Measurements from ENCODE around the gene ASAP3. TPM values are rescaled to one million over a fixed set of nuclear protein-coding genes. Genes with fewer than 3 reads are reported as not detected.
"Not testable (repeated sequence)": the region's sequence is repeated elsewhere in the genome, so short reads cannot be mapped to it uniquely, and the experiment has no call there.

ASAP3 gene
- total RNA-seq, 1 donor from 2014 or later: 33.5 TPM

DNA sequence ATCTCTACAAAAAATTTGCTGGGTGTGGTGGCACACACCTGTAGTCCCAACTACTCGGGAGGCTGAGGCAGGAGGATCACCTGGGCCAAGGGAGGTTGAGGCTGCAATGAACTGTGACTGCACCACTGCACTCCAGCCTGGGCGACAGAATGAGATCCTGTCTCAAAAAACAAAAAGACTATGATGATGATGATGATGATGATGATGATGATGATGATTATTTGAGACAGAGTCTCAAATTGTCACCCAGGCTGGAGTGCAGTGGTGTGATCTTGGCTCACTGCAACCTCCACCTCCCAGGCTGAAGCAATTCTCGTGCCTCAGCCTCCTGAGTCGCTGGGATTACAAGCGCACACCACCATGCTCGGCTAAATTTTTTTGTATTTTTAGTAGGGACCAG is 8.8 kb upstream of the ASAP3 start:
- H3K27ac ChIP-seq (ENCODE audit: low read depth, low read length); H4K20me1 ChIP-seq (ENCODE audit: insufficient read depth, low read length); H3K36me3 ChIP-seq (ENCODE audit: insufficient read depth, low read length); H3K79me2 ChIP-seq (ENCODE audit: insufficient read depth, low read length); H3K4me2 ChIP-seq (ENCODE audit: low read length); DNase-seq (ENCODE audit: low read depth); H3K4me3 Mint-ChIP-seq (ENCODE audit: unreplicated experiment); H3K9me3 Mint-ChIP-seq (ENCODE audit: unreplicated experiment); H3K4me3 ChIP-seq (ENCODE audit: insufficient read depth, low read depth, low read length); H3K27me3 ChIP-seq (ENCODE audit: insufficient read depth, low read length); H3K4me1 Mint-ChIP-seq (ENCODE audit: low read depth, unreplicated experiment); FAIRE-seq; H3K9me3 ChIP-seq (ENCODE audit: insufficient read depth, low read depth, low read length); H2AFZ ChIP-seq (ENCODE audit: low read depth, low read length); H3K27ac Mint-ChIP-seq (ENCODE audit: unreplicated experiment); H3K36me3 Mint-ChIP-seq (ENCODE audit: low read depth, unreplicated experiment); H3K9ac ChIP-seq (ENCODE audit: low read length); H3K4me1 ChIP-seq (ENCODE audit: insufficient read depth, low read length): not testable (repeated sequence)
- peaks cover 45% of the 10 kb centered on the region for H3K27me3 Mint-ChIP-seq (ENCODE audit: low read depth, unreplicated experiment)

DNA sequence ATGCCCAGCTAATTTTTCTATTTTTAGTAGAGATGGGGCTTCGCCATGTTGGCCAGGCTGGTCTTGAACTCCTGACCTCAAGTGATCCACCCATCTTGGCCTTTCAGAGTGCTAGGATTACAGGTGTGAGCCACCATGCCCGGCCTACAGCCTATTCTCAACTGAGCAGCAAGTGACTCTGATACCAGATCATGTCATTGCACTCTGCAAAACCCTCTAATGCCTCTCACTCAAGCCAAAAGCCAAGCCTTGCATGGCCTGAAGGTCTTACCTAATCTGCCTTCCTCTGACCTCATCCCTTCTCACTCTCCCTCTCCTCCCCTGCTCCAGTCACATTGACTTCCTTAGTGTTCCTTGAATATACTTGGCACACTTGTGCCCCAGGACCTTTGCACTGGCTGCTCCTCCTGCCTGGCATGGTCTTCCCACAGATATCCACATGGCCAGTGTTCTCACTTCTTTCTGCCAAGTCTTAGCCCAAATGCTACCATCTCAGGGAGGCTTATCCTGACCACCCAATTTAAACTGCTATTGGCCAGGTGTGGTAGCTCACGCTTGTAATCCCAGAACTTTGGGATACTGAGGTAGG is 8.2 kb upstream of the ASAP3 start:
- peaks cover 2% of the 10 kb centered on the region for H3K27me3 ChIP-seq (ENCODE audit: insufficient read depth, low read length)
- no peak for FAIRE-seq
- no peaks in the 10 kb centered on the region for H3K4me1 Mint-ChIP-seq (ENCODE audit: low read depth, unreplicated experiment)
- H3K4me3 ChIP-seq (ENCODE audit: insufficient read depth, low read depth, low read length): no peak overlapping the region
- no peaks in the 10 kb centered on the region for H3K4me1 ChIP-seq (ENCODE audit: insufficient read depth, low read length)
- no peak for DNase-seq (ENCODE audit: low read depth)
- H3K36me3 Mint-ChIP-seq (ENCODE audit: low read depth, unreplicated experiment): no peaks in the 10 kb centered on the region
- H2AFZ ChIP-seq (ENCODE audit: low read depth, low read length): no peak overlapping the region
- H3K4me3 Mint-ChIP-seq (ENCODE audit: unreplicated experiment): no peak overlapping the region
- H3K27ac Mint-ChIP-seq (ENCODE audit: unreplicated experiment): no peak overlapping the region
- no peaks in the 10 kb centered on the region for H4K20me1 ChIP-seq (ENCODE audit: insufficient read depth, low read length)
- peaks cover 48% of the 10 kb centered on the region for H3K27me3 Mint-ChIP-seq (ENCODE audit: low read depth, unreplicated experiment)
- TF ChIP-seq, protein P1, sequence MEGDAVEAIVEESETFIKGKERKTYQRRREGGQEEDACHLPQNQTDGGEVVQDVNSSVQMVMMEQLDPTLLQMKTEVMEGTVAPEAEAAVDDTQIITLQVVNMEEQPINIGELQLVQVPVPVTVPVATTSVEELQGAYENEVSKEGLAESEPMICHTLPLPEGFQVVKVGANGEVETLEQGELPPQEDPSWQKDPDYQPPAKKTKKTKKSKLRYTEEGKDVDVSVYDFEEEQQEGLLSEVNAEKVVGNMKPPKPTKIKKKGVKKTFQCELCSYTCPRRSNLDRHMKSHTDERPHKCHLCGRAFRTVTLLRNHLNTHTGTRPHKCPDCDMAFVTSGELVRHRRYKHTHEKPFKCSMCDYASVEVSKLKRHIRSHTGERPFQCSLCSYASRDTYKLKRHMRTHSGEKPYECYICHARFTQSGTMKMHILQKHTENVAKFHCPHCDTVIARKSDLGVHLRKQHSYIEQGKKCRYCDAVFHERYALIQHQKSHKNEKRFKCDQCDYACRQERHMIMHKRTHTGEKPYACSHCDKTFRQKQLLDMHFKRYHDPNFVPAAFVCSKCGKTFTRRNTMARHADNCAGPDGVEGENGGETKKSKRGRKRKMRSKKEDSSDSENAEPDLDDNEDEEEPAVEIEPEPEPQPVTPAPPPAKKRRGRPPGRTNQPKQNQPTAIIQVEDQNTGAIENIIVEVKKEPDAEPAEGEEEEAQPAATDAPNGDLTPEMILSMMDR (IDR thresholded peaks at IDR 0.05; ENCODE audit: insufficient read depth, low read depth, low read length): no peak
- no peak for TF ChIP-seq EZH2 (IDR thresholded peaks at IDR 0.05; ENCODE audit: insufficient read depth, low read length)
- no peaks in the 10 kb centered on the region for H3K36me3 ChIP-seq (ENCODE audit: insufficient read depth, low read length)
- no peak overlapping the region for H3K4me2 ChIP-seq (ENCODE audit: low read length)
- H3K9me3 Mint-ChIP-seq (ENCODE audit: unreplicated experiment): peaks cover 2% of the 10 kb centered on the region
- no peak overlapping the region for H3K27ac ChIP-seq (ENCODE audit: low read depth, low read length)
- H3K9me3 ChIP-seq (ENCODE audit: insufficient read depth, low read depth, low read length): no peaks in the 10 kb centered on the region
- no peaks in the 10 kb centered on the region for H3K79me2 ChIP-seq (ENCODE audit: insufficient read depth, low read length)
- no peak overlapping the region for H3K9ac ChIP-seq (ENCODE audit: low read length)

DNA sequence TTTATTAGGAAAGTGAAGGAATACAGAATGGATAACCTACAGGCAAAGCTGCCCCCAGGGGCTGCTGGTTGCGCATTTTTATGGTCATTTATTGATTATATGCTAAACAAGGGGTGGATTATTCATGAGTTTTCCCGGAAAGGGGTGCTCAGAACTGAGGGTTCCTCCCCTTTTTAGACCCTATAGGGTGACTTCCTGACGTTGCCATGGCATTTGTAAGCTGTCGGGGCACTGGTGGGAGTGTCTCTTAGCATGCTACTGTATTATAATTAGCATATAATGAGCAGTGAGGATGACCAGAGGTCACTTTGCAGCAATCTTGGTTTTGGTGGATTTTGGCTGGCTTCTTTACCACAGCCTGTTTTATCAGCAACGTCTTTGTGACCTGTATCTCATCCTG is 5.9 kb upstream of the ASAP3 start:
- H3K4me3 Mint-ChIP-seq (ENCODE audit: unreplicated experiment): no peak overlapping the region
- TF ChIP-seq EZH2 (IDR thresholded peaks at IDR 0.05; ENCODE audit: insufficient read depth, low read length): no peak
- TF ChIP-seq, protein P1 (IDR thresholded peaks at IDR 0.05; ENCODE audit: insufficient read depth, low read depth, low read length): no peak
- peaks cover 1% of the 10 kb centered on the region for H3K4me1 Mint-ChIP-seq (ENCODE audit: low read depth, unreplicated experiment)
- H3K4me3 ChIP-seq (ENCODE audit: insufficient read depth, low read depth, low read length): no peak overlapping the region
- no peak overlapping the region for H3K27ac ChIP-seq (ENCODE audit: low read depth, low read length)
- no peak overlapping the region for H2AFZ ChIP-seq (ENCODE audit: low read depth, low read length)
- peaks cover 2% of the 10 kb centered on the region for H3K27me3 ChIP-seq (ENCODE audit: insufficient read depth, low read length)
- H3K79me2 ChIP-seq (ENCODE audit: insufficient read depth, low read length): no peaks in the 10 kb centered on the region
- no peaks in the 10 kb centered on the region for H4K20me1 ChIP-seq (ENCODE audit: insufficient read depth, low read length)
- DNase-seq (ENCODE audit: low read depth) (no peak), FAIRE-seq (no peak)
- no peak overlapping the region for H3K4me2 ChIP-seq (ENCODE audit: low read length)
- no peaks in the 10 kb centered on the region for H3K4me1 ChIP-seq (ENCODE audit: insufficient read depth, low read length)
- peaks cover 44% of the 10 kb centered on the region for H3K27me3 Mint-ChIP-seq (ENCODE audit: low read depth, unreplicated experiment)
- no peaks in the 10 kb centered on the region for H3K9me3 ChIP-seq (ENCODE audit: insufficient read depth, low read depth, low read length)
- H3K36me3 ChIP-seq (ENCODE audit: insufficient read depth, low read length): no peaks in the 10 kb centered on the region
- H3K36me3 Mint-ChIP-seq (ENCODE audit: low read depth, unreplicated experiment): no peaks in the 10 kb centered on the region
- H3K9ac ChIP-seq (ENCODE audit: low read length): no peak overlapping the region
- peaks cover 2% of the 10 kb centered on the region for H3K9me3 Mint-ChIP-seq (ENCODE audit: unreplicated experiment)
- no peak overlapping the region for H3K27ac Mint-ChIP-seq (ENCODE audit: unreplicated experiment)
